Measurements from ENCODE around the gene LYAR. TPM values are rescaled to one million over a fixed set of nuclear protein-coding genes. Genes with fewer than 3 reads are reported as not detected.
A peak's percentile ranks its signal among the peaks of the same experiment; 100 is the strongest.

LYAR gene
- total RNA-seq, 1 experiment from 2014 or later, result 24.3 TPM

DNA sequence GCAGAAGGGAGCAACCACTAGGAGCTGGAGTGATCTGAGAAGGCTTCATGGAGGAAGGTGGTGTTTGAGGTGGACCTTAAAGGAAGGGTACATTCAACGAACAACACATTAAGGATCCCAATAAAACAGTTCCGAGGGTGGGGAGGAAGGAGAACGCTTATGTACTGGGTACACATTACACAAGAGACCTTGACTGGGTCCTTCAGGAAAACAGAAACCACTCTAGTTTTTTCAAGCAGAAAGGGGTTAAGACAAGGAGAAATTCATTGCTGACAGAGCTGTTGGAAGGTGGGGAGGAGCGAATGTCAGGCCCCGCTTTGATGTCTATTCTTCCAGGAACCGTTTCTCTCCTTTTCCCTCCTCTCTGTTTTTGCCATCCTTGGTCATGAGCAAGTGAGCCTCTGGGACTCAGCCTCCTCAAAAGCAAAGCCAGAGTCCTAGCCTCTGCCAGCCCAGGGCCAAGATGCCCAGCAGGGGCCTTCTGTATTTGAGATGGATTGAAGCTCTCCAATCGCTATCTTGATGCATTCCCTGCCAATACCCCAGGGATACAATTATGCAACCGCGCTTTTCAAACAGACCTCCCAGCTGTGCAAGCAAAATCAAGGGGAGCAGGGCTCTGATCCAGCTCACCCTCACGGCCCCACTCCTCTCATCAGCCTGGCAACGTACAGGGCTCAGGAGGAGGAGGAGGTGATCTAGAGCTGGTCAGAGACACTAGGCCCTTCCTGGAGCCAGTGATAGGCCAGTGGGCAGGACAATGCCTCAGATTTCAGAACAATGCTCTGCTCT, 48.5 kb upstream of the LYAR start:
- in situ Hi-C loops (cut with HindIII; ENCODE audit: low pct_unique_long_range_greater_than_20kb, low sequenced_read_pairs), result no loop called here
- ChIA-PET CTCF (no interaction called here), POLR2A (no interaction called here)

GRCh38 chr4:4334798-4335520, 45.0 kb upstream of the LYAR start:
- ChIA-PET POLR2A (no interaction called here), CTCF (no interaction called here)
- peak; percentile 94 for ATAC-seq
- in situ Hi-C loops (cut with HindIII; ENCODE audit: low pct_unique_long_range_greater_than_20kb, low sequenced_read_pairs) (no loop called here), intact Hi-C loops (cut with micrococcal nuclease; ENCODE audit: unreplicated experiment) (loop anchor here (5.0 kb wide), 1 partner anchor 83 kb away; no protein-coding TSS in a partner anchor)
- Histone ChIP-seq H3K27ac (ENCODE audit: low read length) (no peak overlapping the region), H3K4me1 (ENCODE audit: control insufficient read depth, insufficient read depth, low read length) (no peaks in the 10 kb centered on the region), H3K36me3 (ENCODE audit: control insufficient read depth, insufficient read depth, low read length) (no peaks in the 10 kb centered on the region), H3K4me3 (ENCODE audit: low read depth in 2 of 2, low read length in 2 of 2) (no peak overlapping the region), H3K27me3 (ENCODE audit: control insufficient read depth, insufficient read depth, low read length) (no peaks in the 10 kb centered on the region), H3K9me3 (ENCODE audit: control insufficient read depth, insufficient read depth, low read depth, low read length) (no peaks in the 10 kb centered on the region)
- DNase-seq (ENCODE audit: low read depth, low spot score), result peak; percentile 27
- TF ChIP-seq TCF7L2 (IDR thresholded peaks at IDR 0.05; ENCODE audit: low read depth, low read length) (no peak), CTCF (IDR thresholded peaks at IDR 0.05) (peak; percentile 82)
- no TSS peak for BruUV-seq (replicated peaks)

More for the DNA sequence above, 48.5 kb upstream of the LYAR start:
- no peak overlapping the region for H3K4me3 ChIP-seq (ENCODE audit: low read depth in 2 of 2, low read length in 2 of 2)
- H3K36me3 ChIP-seq (ENCODE audit: control insufficient read depth, insufficient read depth, low read length), result no peaks in the 10 kb centered on the region
- ATAC-seq (no peak), DNase-seq (ENCODE audit: low read depth, low spot score) (no peak)
- H3K9me3 ChIP-seq (ENCODE audit: control insufficient read depth, insufficient read depth, low read depth, low read length), result no peaks in the 10 kb centered on the region
- no peaks in the 10 kb centered on the region for H3K27me3 ChIP-seq (ENCODE audit: control insufficient read depth, insufficient read depth, low read length)
- intact Hi-C loops (cut with micrococcal nuclease; ENCODE audit: unreplicated experiment), result loop anchor here (5.0 kb wide), 1 partner anchor 86 kb away; no protein-coding TSS in a partner anchor
- no peak for TF ChIP-seq CTCF (IDR thresholded peaks at IDR 0.05)
- no peak for TF ChIP-seq TCF7L2 (IDR thresholded peaks at IDR 0.05; ENCODE audit: low read depth, low read length)
- no peak for TF ChIP-seq POLR2AphosphoS5 (IDR thresholded peaks at IDR 0.05; ENCODE audit: low read depth, low read length)
- TF ChIP-seq SIN3A (IDR thresholded peaks at IDR 0.05; ENCODE audit: borderline replicate concordance, insufficient read depth, low read depth, low read length), result no peak
- TF ChIP-seq, protein P1, sequence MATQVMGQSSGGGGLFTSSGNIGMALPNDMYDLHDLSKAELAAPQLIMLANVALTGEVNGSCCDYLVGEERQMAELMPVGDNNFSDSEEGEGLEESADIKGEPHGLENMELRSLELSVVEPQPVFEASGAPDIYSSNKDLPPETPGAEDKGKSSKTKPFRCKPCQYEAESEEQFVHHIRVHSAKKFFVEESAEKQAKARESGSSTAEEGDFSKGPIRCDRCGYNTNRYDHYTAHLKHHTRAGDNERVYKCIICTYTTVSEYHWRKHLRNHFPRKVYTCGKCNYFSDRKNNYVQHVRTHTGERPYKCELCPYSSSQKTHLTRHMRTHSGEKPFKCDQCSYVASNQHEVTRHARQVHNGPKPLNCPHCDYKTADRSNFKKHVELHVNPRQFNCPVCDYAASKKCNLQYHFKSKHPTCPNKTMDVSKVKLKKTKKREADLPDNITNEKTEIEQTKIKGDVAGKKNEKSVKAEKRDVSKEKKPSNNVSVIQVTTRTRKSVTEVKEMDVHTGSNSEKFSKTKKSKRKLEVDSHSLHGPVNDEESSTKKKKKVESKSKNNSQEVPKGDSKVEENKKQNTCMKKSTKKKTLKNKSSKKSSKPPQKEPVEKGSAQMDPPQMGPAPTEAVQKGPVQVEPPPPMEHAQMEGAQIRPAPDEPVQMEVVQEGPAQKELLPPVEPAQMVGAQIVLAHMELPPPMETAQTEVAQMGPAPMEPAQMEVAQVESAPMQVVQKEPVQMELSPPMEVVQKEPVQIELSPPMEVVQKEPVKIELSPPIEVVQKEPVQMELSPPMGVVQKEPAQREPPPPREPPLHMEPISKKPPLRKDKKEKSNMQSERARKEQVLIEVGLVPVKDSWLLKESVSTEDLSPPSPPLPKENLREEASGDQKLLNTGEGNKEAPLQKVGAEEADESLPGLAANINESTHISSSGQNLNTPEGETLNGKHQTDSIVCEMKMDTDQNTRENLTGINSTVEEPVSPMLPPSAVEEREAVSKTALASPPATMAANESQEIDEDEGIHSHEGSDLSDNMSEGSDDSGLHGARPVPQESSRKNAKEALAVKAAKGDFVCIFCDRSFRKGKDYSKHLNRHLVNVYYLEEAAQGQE (IDR thresholded peaks at IDR 0.05; ENCODE audit: insufficient read depth in 1 of 2, low read depth in 2 of 2, low read length in 1 of 2), result no peak
- no peak overlapping the region for H3K27ac ChIP-seq (ENCODE audit: low read length)
- H3K4me1 ChIP-seq (ENCODE audit: control insufficient read depth, insufficient read depth, low read length), result no peaks in the 10 kb centered on the region
- no TSS peak for BruUV-seq (replicated peaks)
